Measurements from ENCODE around the gene PREX1. TPM values are rescaled to one million over a fixed set of nuclear protein-coding genes. Genes with fewer than 3 reads are reported as not detected.

PREX1 gene
- total RNA-seq, 1 experiment from 2014 or later: 1.2 TPM

GRCh38 chr20:48683467-48684175 lies 144.2 kb downstream of the PREX1 start:
- no peak for DNase-seq (ENCODE audit: low read depth)

GRCh38 chr20:48682529-48683363 lies 145.1 kb downstream of the PREX1 start:
- peak; percentile 97 for DNase-seq (ENCODE audit: low read depth)

GRCh38 chr20:48681873-48682426 lies 145.8 kb downstream of the PREX1 start:
- no peak for DNase-seq (ENCODE audit: low read depth)

GRCh38 chr20:48681201-48681872 lies 146.5 kb downstream of the PREX1 start:
- DNase-seq (ENCODE audit: low read depth): peak; percentile 67

- DNase-seq (ENCODE audit: low read depth): no peak
Observed at GRCh38 chr20:48680650-48681049, 147.1 kb downstream of the PREX1 start.

GRCh38 chr20:48679599-48679998 lies 148.2 kb downstream of the PREX1 start:
- no peak for DNase-seq (ENCODE audit: low read depth)

GRCh38 chr20:48679011-48679410 lies 148.8 kb downstream of the PREX1 start:
- no peak for DNase-seq (ENCODE audit: low read depth)

GRCh38 chr20:48678421-48678820 lies 149.4 kb downstream of the PREX1 start:
- DNase-seq (ENCODE audit: low read depth): no peak

- no peak for DNase-seq (ENCODE audit: low read depth)
Observed at GRCh38 chr20:48676795-48677460, 150.9 kb downstream of the PREX1 start.

GRCh38 chr20:48676125-48676524 lies 151.7 kb downstream of the PREX1 start:
- no peak for DNase-seq (ENCODE audit: low read depth)

GRCh38 chr20:48674461-48674860 lies 153.3 kb downstream of the PREX1 start:
- DNase-seq (ENCODE audit: low read depth): no peak

GRCh38 chr20:48673507-48673906 lies 154.3 kb downstream of the PREX1 start:
- no peak for DNase-seq (ENCODE audit: low read depth)

GRCh38 chr20:48672324-48672723 lies 155.5 kb downstream of the PREX1 start:
- no peak for DNase-seq (ENCODE audit: low read depth)

GRCh38 chr20:48671141-48671540 lies 156.7 kb downstream of the PREX1 start:
- no peak for DNase-seq (ENCODE audit: low read depth)

GRCh38 chr20:48669946-48670605 lies 157.7 kb downstream of the PREX1 start:
- no peak for DNase-seq (ENCODE audit: low read depth)

GRCh38 chr20:48668451-48668946 lies 159.3 kb downstream of the PREX1 start:
- peak; percentile 49 for DNase-seq (ENCODE audit: low read depth)

- no peak for DNase-seq (ENCODE audit: low read depth)
Observed at GRCh38 chr20:48667889-48668413, 159.8 kb downstream of the PREX1 start.

GRCh38 chr20:48667481-48667880 lies 160.3 kb downstream of the PREX1 start:
- DNase-seq (ENCODE audit: low read depth): no peak

GRCh38 chr20:48665785-48666184 lies 162.0 kb downstream of the PREX1 start:
- DNase-seq (ENCODE audit: low read depth): no peak

GRCh38 chr20:48662711-48663110 lies 165.1 kb downstream of the PREX1 start:
- DNase-seq (ENCODE audit: low read depth): no peak
